ENCODE data around the gene TXLNB. TPM values are rescaled to one million over a fixed set of nuclear protein-coding genes. Genes with fewer than 3 reads are reported as not detected.

Gene TXLNB
- total RNA-seq, 1 experiment from 2014 or later = not detected

DNA sequence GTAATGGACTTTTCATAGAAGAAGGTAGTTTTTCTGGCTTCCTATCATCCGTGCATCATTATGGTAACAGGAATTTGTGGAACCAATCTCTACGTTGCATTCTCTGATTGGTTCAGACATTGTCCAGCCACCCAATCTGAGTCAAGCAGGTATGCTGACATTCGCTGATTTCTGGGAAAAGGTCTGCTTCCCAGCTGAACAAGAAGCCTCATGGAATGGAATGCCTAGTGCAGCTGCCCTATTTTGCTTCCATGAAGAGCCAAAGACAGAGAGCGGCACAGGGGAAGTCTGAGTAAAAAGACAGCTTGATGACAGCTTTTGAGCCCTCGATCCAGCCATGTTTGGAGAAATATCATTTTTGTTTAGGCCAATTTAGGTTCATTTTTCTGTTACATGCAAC is 38.5 kb upstream of the TXLNB start:
- no peak for DNase-seq (ENCODE audit: low spot score)
- Histone ChIP-seq H3K27me3 (replicated peaks; ENCODE audit: insufficient read depth, low read depth, low read length, poor library complexity) (no peaks in the 10 kb centered on the region), H3K27ac (ENCODE audit: low read depth, low read length, poor library complexity, severe bottlenecking) (no peak overlapping the region), H3K4me1 (ENCODE audit: insufficient read depth, low read length, poor library complexity, severe bottlenecking) (no peaks in the 10 kb centered on the region), H3K9me3 (ENCODE audit: low read depth, low read length, poor library complexity, severe bottlenecking) (no peaks in the 10 kb centered on the region), H3K4me3 (ENCODE audit: low read depth, low read length, poor library complexity, severe bottlenecking) (no peak overlapping the region), H3K36me3 (ENCODE audit: insufficient read depth, low read length, poor library complexity, severe bottlenecking) (no peaks in the 10 kb centered on the region)
- POLR2A ChIA-PET (ENCODE audit: low non-redundant PET) = no interaction called here
- TF ChIP-seq CTCF (conservative IDR thresholded peaks at IDR 0.05; ENCODE audit: low read depth, low read length) (no peak), EZH2 (IDR thresholded peaks at IDR 0.05; ENCODE audit: borderline replicate concordance, low read depth, low read length, poor library complexity, severe bottlenecking) (no peak)
- intact Hi-C loops (cut with micrococcal nuclease; ENCODE audit: unreplicated experiment) = no loop called here
- CTCF ChIA-PET = no interaction called here
- no TSS peak for BruUV-seq (replicated peaks)

GRCh38 chr6:139329224-139329623 is 37.4 kb upstream of the TXLNB start:
- Histone ChIP-seq H3K4me3 (ENCODE audit: low read depth, low read length, poor library complexity, severe bottlenecking) (no peak overlapping the region), H3K9me3 (ENCODE audit: low read depth, low read length, poor library complexity, severe bottlenecking) (no peaks in the 10 kb centered on the region), H3K27me3 (replicated peaks; ENCODE audit: insufficient read depth, low read depth, low read length, poor library complexity) (no peaks in the 10 kb centered on the region), H3K4me1 (ENCODE audit: insufficient read depth, low read length, poor library complexity, severe bottlenecking) (no peaks in the 10 kb centered on the region), H3K36me3 (ENCODE audit: insufficient read depth, low read length, poor library complexity, severe bottlenecking) (no peaks in the 10 kb centered on the region), H3K27ac (ENCODE audit: low read depth, low read length, poor library complexity, severe bottlenecking) (no peak overlapping the region)
- TF ChIP-seq CTCF (conservative IDR thresholded peaks at IDR 0.05; ENCODE audit: low read depth, low read length) = no peak
- no peak for TF ChIP-seq EZH2 (IDR thresholded peaks at IDR 0.05; ENCODE audit: borderline replicate concordance, low read depth, low read length, poor library complexity, severe bottlenecking)
- BruUV-seq (replicated peaks) = no TSS peak
- intact Hi-C loops (cut with micrococcal nuclease; ENCODE audit: unreplicated experiment) = no loop called here
- POLR2A ChIA-PET (ENCODE audit: low non-redundant PET) = no interaction called here
- CTCF ChIA-PET = no interaction called here
- DNase-seq (ENCODE audit: low spot score) = no peak

GRCh38 chr6:139327038-139327437 is 35.2 kb upstream of the TXLNB start:
- CTCF ChIA-PET = no interaction called here
- intact Hi-C loops (cut with micrococcal nuclease; ENCODE audit: unreplicated experiment) = no loop called here
- no peak for DNase-seq (ENCODE audit: low spot score)

More at GRCh38 chr6:139327038-139327437, 35.2 kb upstream of the TXLNB start:
- Histone ChIP-seq H3K27ac (ENCODE audit: low read depth, low read length, poor library complexity, severe bottlenecking) (no peak overlapping the region), H3K27me3 (replicated peaks; ENCODE audit: insufficient read depth, low read depth, low read length, poor library complexity) (no peaks in the 10 kb centered on the region), H3K4me3 (ENCODE audit: low read depth, low read length, poor library complexity, severe bottlenecking) (no peak overlapping the region), H3K36me3 (ENCODE audit: insufficient read depth, low read length, poor library complexity, severe bottlenecking) (no peaks in the 10 kb centered on the region), H3K9me3 (ENCODE audit: low read depth, low read length, poor library complexity, severe bottlenecking) (no peaks in the 10 kb centered on the region), H3K4me1 (ENCODE audit: insufficient read depth, low read length, poor library complexity, severe bottlenecking) (no peaks in the 10 kb centered on the region)
- BruUV-seq (replicated peaks) = no TSS peak
- POLR2A ChIA-PET (ENCODE audit: low non-redundant PET) = no interaction called here
- TF ChIP-seq EZH2 (IDR thresholded peaks at IDR 0.05; ENCODE audit: borderline replicate concordance, low read depth, low read length, poor library complexity, severe bottlenecking) (no peak), CTCF (conservative IDR thresholded peaks at IDR 0.05; ENCODE audit: low read depth, low read length) (no peak)

Data from A673 (cell line).